NCI-H2196 treated with DMSO at 0.1 percent for 48 hours (cell line): ENCODE results near the gene ARHGAP25.

ENCODE experiments used
- DNase-seq: peaks from one replicate; lab custom pipeline; 2025; ENCODE audit not compliant: unreplicated experiment; lab: John Stamatoyannopoulos, UW

The ARHGAP25 gene

GRCh38 chr2:68741238-68741637 lies 6.6 kb downstream of the ARHGAP25 start:
- no peak for DNase-seq

GRCh38 chr2:68741805-68742306 lies 7.2 kb downstream of the ARHGAP25 start:
- DNase-seq, result no peak

GRCh38 chr2:68742626-68743415 lies 8.2 kb downstream of the ARHGAP25 start:
- DNase-seq, result no peak

DNA sequence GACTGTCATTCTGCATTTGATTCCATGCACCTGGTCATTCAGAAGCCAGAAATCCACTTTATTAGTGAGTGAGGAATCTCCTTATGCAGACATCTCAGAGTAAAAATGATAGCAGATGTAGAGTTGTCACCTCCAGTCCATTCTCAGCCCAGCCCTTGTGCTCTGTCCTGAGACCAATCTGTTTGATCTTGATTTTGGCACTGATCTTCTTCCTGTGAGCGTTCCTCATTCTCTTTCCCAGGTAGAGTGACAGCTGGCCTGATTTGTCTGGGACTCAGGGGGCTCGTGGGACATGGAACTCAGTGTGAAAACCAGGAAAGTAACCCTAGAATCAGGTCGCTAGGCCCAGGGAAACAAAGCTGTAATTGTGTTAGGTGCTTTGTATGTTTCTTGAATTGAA lies 8.9 kb downstream of the ARHGAP25 start:
- no peak for DNase-seq

- no peak for DNase-seq
These were observed 9.8 kb downstream of the ARHGAP25 start for GRCh38 chr2:68744366-68744912.

GRCh38 chr2:68745006-68745405 lies 10.4 kb downstream of the ARHGAP25 start:
- DNase-seq, result no peak

GRCh38 chr2:68746408-68746807 lies 11.8 kb downstream of the ARHGAP25 start:
- DNase-seq, result no peak

- DNase-seq, result no peak
These were observed 12.8 kb downstream of the ARHGAP25 start for GRCh38 chr2:68747413-68747812.

GRCh38 chr2:68747900-68748299 lies 13.3 kb downstream of the ARHGAP25 start:
- no peak for DNase-seq

GRCh38 chr2:68748568-68748967 lies 14.0 kb downstream of the ARHGAP25 start:
- no peak for DNase-seq

GRCh38 chr2:68749345-68749744 lies 14.7 kb downstream of the ARHGAP25 start:
- no peak for DNase-seq

DNA sequence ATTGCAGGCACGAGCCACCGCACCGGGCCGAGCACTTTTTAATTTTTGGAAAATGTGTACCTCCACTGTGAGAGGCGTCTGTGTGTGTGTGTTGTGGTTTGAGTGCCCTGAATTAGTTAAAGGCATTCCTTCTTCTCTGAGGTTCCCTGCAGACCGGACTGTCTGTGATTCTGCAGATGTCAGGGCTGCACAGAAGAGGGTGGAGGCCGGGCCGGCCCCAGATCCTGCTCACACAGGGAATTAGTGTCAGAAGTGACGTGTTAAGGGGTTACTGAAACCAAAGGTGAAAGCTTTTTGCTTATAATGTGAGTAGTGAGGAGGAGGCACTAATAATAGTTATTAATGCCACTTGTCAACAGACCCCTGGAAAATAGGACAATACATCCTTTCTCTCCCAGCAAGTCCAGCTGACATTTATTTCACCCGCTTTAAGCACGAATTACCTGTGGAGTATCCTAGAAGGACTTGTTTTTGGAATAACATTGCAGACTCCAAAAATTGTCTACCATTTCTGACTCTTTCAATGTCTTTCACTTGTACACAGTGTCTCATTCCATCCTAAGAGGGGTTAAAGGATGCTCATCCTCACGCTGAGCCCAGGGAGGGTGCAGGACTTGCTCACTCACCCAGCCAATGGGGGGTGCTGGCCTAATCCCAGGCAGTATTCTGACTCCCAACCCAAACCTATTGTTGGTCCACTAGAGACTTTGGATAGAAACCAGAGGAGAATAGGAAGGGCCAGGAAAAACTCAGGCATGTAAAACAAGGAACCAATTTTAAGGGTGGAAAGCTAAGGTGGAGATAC lies 16.2 kb downstream of the ARHGAP25 start:
- no peak for DNase-seq

DNA sequence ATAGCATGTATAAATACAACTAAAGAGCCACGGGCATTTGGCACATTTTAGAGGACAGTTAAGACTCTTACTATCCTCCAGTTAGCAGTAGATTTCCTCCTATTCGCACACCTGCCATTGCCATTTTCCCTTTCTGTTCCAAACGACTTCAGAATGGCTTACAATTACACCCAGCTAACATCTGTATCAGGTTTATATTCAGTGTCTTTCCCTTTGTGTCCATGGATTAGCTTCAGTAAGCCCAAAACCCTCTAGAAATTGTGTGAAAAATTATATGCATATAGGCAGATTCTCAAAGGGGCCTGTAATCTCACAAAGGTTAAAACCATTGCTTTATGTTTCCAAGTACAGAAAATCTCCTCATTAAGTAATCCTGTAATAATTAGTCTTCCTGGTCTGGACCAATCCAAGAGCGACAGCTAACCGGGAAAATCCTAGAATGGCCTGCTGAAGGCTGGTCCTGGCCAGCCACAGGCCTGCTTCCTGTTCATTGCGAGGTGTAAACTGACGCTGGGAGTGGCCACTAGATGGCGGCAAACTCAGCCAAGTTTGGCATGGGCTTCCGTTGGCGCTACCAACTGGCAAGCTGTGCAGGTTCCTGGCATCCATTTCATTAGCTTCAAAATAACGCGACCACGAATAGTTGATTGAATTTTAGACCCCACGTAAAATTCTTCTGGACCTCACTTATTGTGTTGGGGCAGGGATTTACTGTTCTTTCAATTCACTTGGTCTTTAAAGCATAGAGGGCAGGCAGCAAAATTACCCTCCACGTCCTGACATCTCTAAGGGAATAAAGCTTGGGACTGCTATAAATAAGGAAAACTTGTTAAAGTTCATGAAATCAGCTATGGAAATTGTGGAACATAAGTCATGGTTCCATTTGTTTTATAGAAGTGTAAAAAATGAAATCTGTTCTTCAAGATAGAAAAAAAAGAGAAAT lies 17.1 kb downstream of the ARHGAP25 start:
- peak; percentile 6 for DNase-seq

- DNase-seq, result no peak
These were observed 18.7 kb downstream of the ARHGAP25 start for GRCh38 chr2:68753318-68753717.

DNA sequence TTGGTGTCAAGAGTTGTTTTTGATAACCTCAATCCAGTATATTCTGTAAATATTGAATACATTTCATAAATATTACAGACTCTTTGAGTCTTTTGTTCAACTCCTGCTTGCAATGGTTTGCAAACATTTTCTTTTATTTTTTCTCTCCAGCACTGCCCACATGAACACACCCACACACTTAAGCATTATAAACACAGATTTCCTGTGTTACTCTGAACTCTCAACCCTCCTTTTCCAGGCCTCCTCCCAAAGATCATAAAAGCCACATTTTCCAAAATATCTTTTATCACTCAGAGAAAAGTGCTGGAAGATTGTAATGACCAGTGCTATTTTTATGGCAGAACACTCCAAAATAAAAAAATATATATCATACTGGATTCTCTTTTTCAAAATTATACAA lies 20.5 kb downstream of the ARHGAP25 start:
- no peak for DNase-seq

- DNase-seq, result no peak
These were observed 21.6 kb downstream of the ARHGAP25 start for GRCh38 chr2:68756178-68756577.

DNA sequence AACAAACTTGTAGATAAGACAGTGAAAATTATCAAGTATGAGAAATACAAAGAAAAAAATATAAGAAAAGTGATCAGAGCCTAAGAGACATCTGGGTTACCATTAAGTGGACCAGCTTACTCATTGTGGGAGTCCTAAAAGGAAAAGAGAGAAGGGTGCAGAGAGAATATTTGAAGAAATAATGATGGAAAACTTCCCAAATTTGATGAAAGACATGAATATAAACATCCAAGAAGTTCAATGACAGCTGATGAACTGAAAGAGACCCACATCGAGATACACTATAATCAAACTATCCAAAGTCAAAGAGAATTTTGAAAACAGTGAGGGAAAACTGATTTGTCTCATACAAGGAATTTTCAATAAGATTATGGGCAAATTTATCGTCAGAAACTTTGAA lies 22.5 kb downstream of the ARHGAP25 start:
- DNase-seq, result no peak

- DNase-seq, result no peak
These were observed 27.5 kb downstream of the ARHGAP25 start for GRCh38 chr2:68762100-68762499.

DNA sequence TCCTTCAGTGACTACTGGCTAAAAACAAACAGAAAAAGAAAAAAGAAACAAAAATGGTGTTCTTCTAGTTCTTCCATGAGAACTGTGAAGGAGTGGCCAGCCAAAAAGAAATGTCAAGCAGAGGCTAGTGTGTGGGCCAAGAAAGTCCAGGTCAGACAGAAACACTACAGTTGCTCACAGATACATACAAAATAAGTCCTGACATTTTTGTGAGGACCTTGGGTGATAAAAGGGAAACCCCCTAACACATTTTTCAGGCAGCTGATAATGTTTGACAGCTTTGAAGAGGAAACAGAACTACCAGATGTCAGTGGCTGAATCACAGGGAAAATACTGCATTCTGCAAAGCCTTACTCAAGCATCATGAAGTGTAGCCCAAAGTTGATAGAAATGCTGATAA lies 28.1 kb downstream of the ARHGAP25 start:
- DNase-seq, result no peak

DNA sequence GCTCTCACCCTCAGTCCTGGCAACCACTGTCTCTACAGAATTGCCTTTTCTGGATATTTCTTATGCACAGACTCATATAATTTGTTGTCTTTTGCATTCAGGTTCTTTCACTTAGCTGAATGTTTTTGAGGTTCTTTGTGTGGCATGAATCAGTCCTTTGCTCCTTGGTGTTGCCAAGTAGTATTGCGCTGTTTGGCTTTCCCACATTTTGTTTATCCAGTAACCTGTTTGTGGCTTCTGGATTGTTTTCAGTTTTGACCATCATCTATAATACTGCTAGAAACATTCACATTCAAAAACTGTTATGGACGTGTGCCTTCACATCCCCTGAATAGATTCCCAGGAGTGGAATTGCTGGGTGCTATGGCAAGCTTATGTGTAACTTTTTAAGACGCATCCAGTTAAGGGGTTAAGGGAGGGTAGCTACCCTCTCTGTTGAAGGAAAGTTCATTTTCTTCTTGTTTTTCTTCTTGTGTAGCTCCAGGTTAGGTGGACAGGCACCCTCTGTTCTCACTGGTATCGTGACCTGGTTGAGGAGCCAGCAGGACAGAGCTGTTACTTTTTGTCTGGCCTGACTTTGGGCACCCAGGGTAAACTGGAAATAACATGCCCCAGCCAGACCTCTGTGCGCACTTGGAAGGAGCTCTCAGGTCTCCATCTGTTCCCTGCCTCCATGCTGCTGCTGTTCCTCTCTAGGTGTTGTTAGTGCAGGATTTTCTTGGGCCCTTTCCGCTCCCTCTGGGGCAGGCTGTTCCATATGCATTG lies 29.6 kb downstream of the ARHGAP25 start:
- DNase-seq, result no peak
